Uterus (tissue), 4 donors: ENCODE measurements around the gene SLC6A1. TPM values are rescaled to one million over a fixed set of nuclear protein-coding genes. Genes with fewer than 3 reads are reported as not detected.

ENCODE experiments used
- DNase-seq, 2 donors: peaks; one replicate each; pipeline ENCODE4 v3.0.0-alpha.2; 2019 to 2020
- H3K27ac ChIP-seq, 2 donors: fragments of 200-600 bp; sonication (generic); 1 replicate in 1 of 2; 2 replicates in 1 of 2; pipeline ENCODE4 v1.5.1; 2016 to 2018
- H3K27me3 ChIP-seq, 2 donors: fragments of 200-600 bp; sonication (generic); one replicate each; pipeline ENCODE4 v1.5.1; 2018 to 2019; ENCODE audit warnings: control low read depth in 1 of 2
- H3K36me3 ChIP-seq, 2 donors: fragments of 200-600 bp; sonication (generic); one replicate each; pipeline ENCODE4 v1.5.1; 2019; ENCODE audit warnings: control low read depth in 1 of 2
- H3K4me1 ChIP-seq, 2 donors: fragments of 200-600 bp; sonication (generic); one replicate each; pipeline ENCODE4 v1.5.1; 2018 to 2019; ENCODE audit warnings: control low read depth in 1 of 2
- H3K4me3 ChIP-seq, 2 donors: fragments of 200-600 bp; sonication (generic); 1 replicate in 1 of 2; 2 replicates in 1 of 2; pipeline ENCODE4 v1.5.1; 2018 to 2019; ENCODE audit warnings: mild to moderate bottlenecking in 1 of 2
- H3K9me3 ChIP-seq, 2 donors: fragments of 200-600 bp; sonication (generic); one replicate each; pipeline ENCODE4 v1.5.1; 2019; ENCODE audit warnings: control low read depth in 1 of 2
- CTCF ChIP-seq, 4 experiments: fragments of 200-600 bp in 2 of 4; fragments of 450-650 bp in 2 of 4; sonication (generic) in 2 of 4; IDR thresholded peaks; one replicate each; pipeline ENCODE4 v1.5.1; 2016 to 2019; ENCODE audit warnings: antibody characterized with exemption in 4 of 4, mild to moderate bottlenecking in 2 of 4, moderate library complexity in 1 of 4
- POLR2A ChIP-seq, 2 donors: fragments of 450-650 bp; IDR thresholded peaks; one replicate each; pipeline ENCODE4 v1.6.1; 2016; ENCODE audit warnings: antibody characterized with exemption in 2 of 2, mild to moderate bottlenecking in 1 of 2, moderate library complexity in 1 of 2
- intact Hi-C: fragments of 100-400 bp; cut with DNase I; formaldehyde crosslinking; loops from one replicate; pipeline ENCODE4 v1.15.1; 2023; ENCODE audit warnings: low total_unique reads
- total RNA-seq, 4 donors: library from RNA; depleted of rRNA in 3 of 4; stranded (reverse); fragments of >200 nt in 3 of 4; gene quantifications; one replicate each; pipeline versions ENCODE4 v1.1.0 to v1.2.4, GENCODE V29; 2014 to 2023
- donor health status: DM: yes; HTN: yes; CAD: no.

The SLC6A1 gene
- total RNA-seq, 4 donors from 2014 or later: under 0.01 to 5.0 (median 1.6) TPM

DNA sequence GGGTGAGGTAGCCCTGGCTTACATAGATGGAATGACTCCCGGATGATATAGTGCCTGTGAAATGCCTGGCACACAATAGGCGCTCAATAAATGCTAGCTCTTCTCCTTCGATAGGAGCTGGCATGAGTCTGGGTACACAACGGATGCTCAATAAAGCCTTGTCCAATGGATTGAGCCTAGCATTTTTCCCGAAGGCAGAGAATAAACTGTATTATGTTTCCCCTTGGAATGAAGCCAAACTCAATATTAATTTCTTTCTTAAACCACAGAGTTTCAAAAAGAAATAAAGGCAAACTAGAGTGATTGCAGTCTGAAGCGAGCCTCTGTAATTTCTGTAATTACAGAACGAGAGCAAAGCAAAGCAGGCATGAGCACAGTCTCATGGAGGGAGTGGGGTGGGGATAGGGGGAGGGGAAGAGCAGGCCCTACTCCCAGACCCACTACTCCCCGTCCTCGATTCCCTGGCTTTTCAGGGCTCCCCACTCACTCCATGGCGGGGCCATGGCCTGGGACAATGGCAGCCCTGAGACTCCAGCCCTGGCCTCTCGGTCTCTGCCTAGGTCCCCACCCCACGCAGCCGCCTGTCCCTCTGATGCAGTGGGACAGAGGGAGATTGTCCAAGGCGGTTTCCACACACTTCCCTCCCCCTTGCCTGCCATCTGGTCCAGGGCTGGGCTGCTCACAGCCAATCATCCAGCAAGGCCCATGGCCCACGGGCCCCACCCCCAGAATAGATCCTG, 18.0 kb downstream of the SLC6A1 start:
- Histone ChIP-seq H3K9me3 (no peaks in the 10 kb centered on the region), H3K36me3 (no peaks in the 10 kb centered on the region), H3K27ac (no peak overlapping the region), H3K4me3 (no peak overlapping the region), H3K27me3 (no peaks in the 10 kb centered on the region), H3K4me1 (no peaks in the 10 kb centered on the region)
- DNase-seq: no peak
- intact Hi-C loops: no loop called here
- TF ChIP-seq POLR2A (IDR thresholded peaks at IDR 0.05): no peak
- no peak for TF ChIP-seq CTCF (IDR thresholded peaks at IDR 0.05)

GRCh38 chr3:11014253-11014652, 21.7 kb downstream of the SLC6A1 start:
- no peak overlapping the region for H3K4me3 ChIP-seq
- no peak for TF ChIP-seq POLR2A (IDR thresholded peaks at IDR 0.05)
- TF ChIP-seq CTCF (IDR thresholded peaks at IDR 0.05): no peak
- no peaks in the 10 kb centered on the region for H3K4me1 ChIP-seq
- DNase-seq: no peak
- no peaks in the 10 kb centered on the region for H3K27me3 ChIP-seq
- intact Hi-C loops: no loop called here
- no peak overlapping the region for H3K27ac ChIP-seq
- no peaks in the 10 kb centered on the region for H3K9me3 ChIP-seq
- no peaks in the 10 kb centered on the region for H3K36me3 ChIP-seq

DNA sequence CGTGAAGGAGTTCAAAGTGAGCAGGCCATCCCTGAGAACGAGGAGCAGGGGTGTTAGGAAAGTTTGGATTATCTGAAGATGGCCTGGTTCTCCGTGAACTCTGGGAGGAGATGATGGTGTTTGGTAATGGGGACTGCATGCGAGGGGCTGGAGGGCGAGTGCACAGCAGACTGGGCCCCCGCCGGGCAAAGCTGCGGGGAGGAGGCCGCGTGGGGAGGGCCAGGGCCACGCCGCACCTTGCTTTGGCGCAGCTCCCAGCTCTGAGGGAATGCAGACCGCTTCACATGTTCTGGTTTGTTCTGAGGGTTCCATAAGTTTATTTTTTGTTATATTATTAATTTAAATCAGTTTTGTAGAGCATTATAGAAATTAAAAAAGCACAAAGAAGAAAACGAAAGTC, 22.2 kb downstream of the SLC6A1 start:
- Histone ChIP-seq H3K4me1 (no peaks in the 10 kb centered on the region), H3K27me3 (no peaks in the 10 kb centered on the region), H3K4me3 (no peak overlapping the region), H3K27ac (no peak overlapping the region), H3K9me3 (no peaks in the 10 kb centered on the region), H3K36me3 (no peaks in the 10 kb centered on the region)
- DNase-seq: no peak
- intact Hi-C loops: no loop called here
- TF ChIP-seq POLR2A (IDR thresholded peaks at IDR 0.05) (no peak), CTCF (IDR thresholded peaks at IDR 0.05) (no peak)

- intact Hi-C loops: no loop called here
- DNase-seq: no peak
- Histone ChIP-seq H3K9me3 (no peaks in the 10 kb centered on the region), H3K27me3 (no peaks in the 10 kb centered on the region), H3K36me3 (no peaks in the 10 kb centered on the region), H3K4me1 (no peaks in the 10 kb centered on the region), H3K4me3 (no peak overlapping the region), H3K27ac (no peak overlapping the region)
- TF ChIP-seq POLR2A (IDR thresholded peaks at IDR 0.05) (no peak), CTCF (IDR thresholded peaks at IDR 0.05) (no peak)
Observed at GRCh38 chr3:11015369-11015768, 22.8 kb downstream of the SLC6A1 start.

DNA sequence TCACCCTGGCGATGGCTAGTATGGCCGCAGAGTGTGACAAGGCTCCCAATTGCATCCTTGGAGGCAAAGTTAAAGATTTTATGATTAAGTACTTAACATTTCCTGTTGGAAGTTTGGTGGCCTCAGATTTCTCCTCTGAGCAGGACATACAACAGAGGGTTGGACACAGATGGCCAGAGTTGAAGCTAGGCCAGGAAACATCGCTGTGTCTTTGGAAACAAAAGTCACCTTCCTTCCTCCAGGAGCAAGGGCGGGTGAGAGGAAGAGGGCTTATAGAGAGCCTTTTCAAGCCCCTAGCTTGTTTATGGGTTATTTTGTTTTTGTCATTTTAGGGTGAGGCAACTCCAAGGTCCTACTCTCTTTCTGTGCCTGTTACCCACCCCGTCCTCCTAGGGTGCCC, 24.2 kb downstream of the SLC6A1 start:
- H3K9me3 ChIP-seq: no peaks in the 10 kb centered on the region
- no peaks in the 10 kb centered on the region for H3K27me3 ChIP-seq
- intact Hi-C loops: no loop called here
- H3K36me3 ChIP-seq: no peaks in the 10 kb centered on the region
- no peak for DNase-seq
- H3K4me1 ChIP-seq: no peaks in the 10 kb centered on the region
- H3K27ac ChIP-seq: no peak overlapping the region
- TF ChIP-seq CTCF (IDR thresholded peaks at IDR 0.05): no peak
- TF ChIP-seq POLR2A (IDR thresholded peaks at IDR 0.05): no peak
- no peak overlapping the region for H3K4me3 ChIP-seq
